Liver (tissue), 9 donors: ENCODE measurements around the gene NFYC. TPM values are rescaled to one million over a fixed set of nuclear protein-coding genes. Genes with fewer than 3 reads are reported as not detected.

Experiments used
- DNase-seq: peaks from one replicate; pipeline ENCODE4 v3.0.0-alpha.2; 2017; ENCODE audit warnings: low spot score
- H3K27ac ChIP-seq, 2 donors: one replicate each; pipeline ENCODE4 v1.7.0; 2013; ENCODE audit warnings: inconsistent platforms in 2 of 2, low read length in 2 of 2, control low read depth in 1 of 2, low read depth in 1 of 2, mild to moderate bottlenecking in 1 of 2
- H3K27me3 ChIP-seq, 4 donors: one replicate each; pipeline versions ENCODE4 v1.6.1 to v1.7.0; 2013; ENCODE audit warnings: low read length in 3 of 4, inconsistent platforms in 1 of 4, mild to moderate bottlenecking in 1 of 4, moderate library complexity in 1 of 4; ENCODE audit not compliant: control insufficient read depth in 4 of 4, insufficient read depth in 4 of 4
- H3K36me3 ChIP-seq, 4 donors: one replicate each; pipeline versions ENCODE4 v1.6.1 to v1.7.0; 2013; ENCODE audit warnings: low read length in 3 of 4, mild to moderate bottlenecking in 3 of 4, low read depth in 1 of 4, moderate library complexity in 1 of 4; ENCODE audit not compliant: control insufficient read depth in 4 of 4, insufficient read depth in 3 of 4
- H3K4me1 ChIP-seq, 4 donors: one replicate each; pipeline versions ENCODE4 v1.6.1 to v1.7.0; 2013; ENCODE audit warnings: low read length in 3 of 4, mild to moderate bottlenecking in 3 of 4, moderate library complexity in 1 of 4; ENCODE audit not compliant: control insufficient read depth in 4 of 4, insufficient read depth in 4 of 4
- H3K4me3 ChIP-seq, 3 donors: one replicate each; pipeline versions ENCODE4 v1.6.1 to v1.7.0; 2013; ENCODE audit warnings: low read length in 3 of 3, control low read depth in 1 of 3, low read depth in 1 of 3, mild to moderate bottlenecking in 1 of 3
- H3K9ac ChIP-seq, 2 donors: one replicate each; pipeline ENCODE4 v1.7.0; 2013; ENCODE audit warnings: low read length in 2 of 2, mild to moderate bottlenecking in 2 of 2, moderate library complexity in 2 of 2, control low read depth in 1 of 2, low read depth in 1 of 2
- H3K9me3 ChIP-seq, 4 donors: one replicate each; pipeline versions ENCODE4 v1.6.1 to v1.7.0; 2013; ENCODE audit warnings: low read length in 3 of 4; ENCODE audit not compliant: control insufficient read depth in 4 of 4
- ATF3 ChIP-seq: IDR thresholded peaks from 2 replicates; pipeline ENCODE4 v1.6.1; 2016; ENCODE audit warnings: antibody characterized with exemption
- EGR1 ChIP-seq, 2 donors: IDR thresholded peaks; 2 replicates each; pipeline ENCODE4 v1.6.1; 2016 to 2018; ENCODE audit warnings: antibody characterized with exemption in 2 of 2, low read depth in 2 of 2
- FOXA1 ChIP-seq: IDR thresholded peaks from 2 replicates; pipeline ENCODE4 v1.6.1; 2016; ENCODE audit warnings: antibody characterized with exemption
- FOXA2 ChIP-seq: IDR thresholded peaks from 2 replicates; pipeline ENCODE4 v1.6.1; 2016; ENCODE audit warnings: antibody characterized with exemption
- GABPA ChIP-seq, 2 donors: IDR thresholded peaks in 1 of 2; conservative IDR thresholded peaks in 1 of 2; 2 replicates each; pipeline ENCODE4 v1.6.1; 2016; ENCODE audit warnings: antibody characterized with exemption in 2 of 2, mild to moderate bottlenecking in 1 of 2, moderate library complexity in 1 of 2
- HNF4A ChIP-seq, 2 donors: conservative IDR thresholded peaks; 2 replicates each; pipeline ENCODE4 v1.6.1; 2016; ENCODE audit warnings: antibody characterized with exemption in 2 of 2, mild to moderate bottlenecking in 2 of 2
- HNF4G ChIP-seq: IDR thresholded peaks from 2 replicates; pipeline ENCODE4 v1.6.1; 2016; ENCODE audit warnings: antibody characterized with exemption
- JUND ChIP-seq, 2 donors: IDR thresholded peaks; 2 replicates each; pipeline ENCODE4 v1.6.1; 2016; ENCODE audit warnings: antibody characterized with exemption in 2 of 2
- MAX ChIP-seq: IDR thresholded peaks from 2 replicates; pipeline ENCODE4 v1.6.1; 2016; ENCODE audit warnings: antibody characterized with exemption
- RAD21 ChIP-seq, 2 donors: IDR thresholded peaks; 2 replicates each; pipeline ENCODE4 v1.6.1; 2016; ENCODE audit warnings: antibody characterized with exemption in 2 of 2, mild to moderate bottlenecking in 2 of 2
- REST ChIP-seq: IDR thresholded peaks from 2 replicates; pipeline ENCODE4 v1.6.1; 2016; ENCODE audit warnings: antibody characterized with exemption, mild to moderate bottlenecking
- RXRA ChIP-seq, 2 donors: IDR thresholded peaks; 2 replicates each; pipeline ENCODE4 v1.6.1; 2017 to 2018; ENCODE audit warnings: antibody characterized with exemption in 2 of 2, mild to moderate bottlenecking in 1 of 2
- SP1 ChIP-seq: IDR thresholded peaks from 2 replicates; pipeline ENCODE4 v1.6.1; 2018; ENCODE audit warnings: antibody characterized with exemption, mild to moderate bottlenecking
- TAF1 ChIP-seq: conservative IDR thresholded peaks from 2 replicates; pipeline ENCODE4 v1.6.1; 2016; ENCODE audit warnings: antibody characterized with exemption, mild to moderate bottlenecking
- WGBS: extraction: QIAGEN DNeasy Blood & Tissue Kit; methylation state at CpG from one replicate; pipeline ENCODE4 v1.1.7; 2013; 5-methylcytosine and 5-hydroxymethylcytosine counted together
- polyA plus RNA-seq, 2 donors: library from polyadenylated mRNA; stranded (reverse) in 1 of 2; unstranded in 1 of 2; fragments of 200-250 nt in 1 of 2; fragments of >200 nt in 1 of 2; fragmentation: Nextera tagmentation in 1 of 2; extraction: Ambion mirVana in 1 of 2; gene quantifications; one replicate each; pipeline versions ENCODE4 v1.2.1 to v1.2.3, GENCODE V29; 2013 to 2015
- total RNA-seq, 2 donors: library from RNA; depleted of rRNA; stranded (reverse); fragments of >200 nt; gene quantifications; one replicate each; pipeline ENCODE4 v1.2.3, GENCODE V29; 2014
- donor health status: healthy.
- donor health status: healthy.
- donor health status: healthy.
- donor health status: healthy.
- donor health status: healthy.

NFYC gene
- total and polyA plus RNA-seq, 4 donors, result 18.3 to 28.1 (median 26.8) TPM

- Histone ChIP-seq H3K9me3 (no peaks in the 10 kb centered on the region), H3K27me3 (no peaks in the 10 kb centered on the region), H3K4me1 (peaks cover 8 to 25% (median 12%) of the 10 kb centered on the region in 4 donors), H3K4me3 (no peak overlapping the region), H3K36me3 (no peaks in the 10 kb centered on the region), H3K9ac (no peak overlapping the region), H3K27ac (no peak overlapping the region)
- DNase-seq, result no peak
- WGBS, result 94% methylated on average over 9 of the region's 9 CpGs
- no peak for TF ChIP-seq MAX
- TF ChIP-seq ATF3, result no peak
- no peak for TF ChIP-seq RAD21 (IDR thresholded peaks at IDR 0.05)
- TF ChIP-seq HNF4G, result no peak
- no peak for TF ChIP-seq FOXA2
- no peak for TF ChIP-seq REST
- TF ChIP-seq RXRA (IDR thresholded peaks at IDR 0.05), result no peak
- TF ChIP-seq FOXA1, result no peak
- no peak for TF ChIP-seq GABPA (IDR thresholded peaks at IDR 0.05 in 1 of 2, conservative IDR thresholded peaks at IDR 0.05 in 1 of 2)
- TF ChIP-seq HNF4A (conservative IDR thresholded peaks at IDR 0.05), result no peak
- TF ChIP-seq EGR1 (IDR thresholded peaks at IDR 0.05; ENCODE audit: low read depth in 2 of 2), result no peak
Measured at GRCh38 chr1:40786995-40787705, 95.6 kb downstream of the NFYC start.

GRCh38 chr1:40787737-40788560, 96.4 kb downstream of the NFYC start:
- TF ChIP-seq ATF3 (no peak), EGR1 (IDR thresholded peaks at IDR 0.05; ENCODE audit: low read depth in 2 of 2) (no peak), TAF1 (no peak), JUND (IDR thresholded peaks at IDR 0.05) (no peak), SP1 (no peak), RAD21 (IDR thresholded peaks at IDR 0.05) (no peak), MAX (no peak), RXRA (IDR thresholded peaks at IDR 0.05) (no peak), HNF4G (no peak)
- WGBS, result 87% methylated on average over 19 of the region's 19 CpGs
- Histone ChIP-seq H3K36me3 (no peaks in the 10 kb centered on the region), H3K27ac (no peak overlapping the region), H3K4me3 (no peak overlapping the region), H3K4me1 (peaks cover 5 to 23% (median 10%) of the 10 kb centered on the region in 4 donors), H3K9me3 (no peaks in the 10 kb centered on the region), H3K27me3 (no peaks in the 10 kb centered on the region), H3K9ac (no peak overlapping the region)
- no peak for DNase-seq
